NCI-H1930 (cell line): Measurements from ENCODE around the gene CITED1.
A peak's percentile ranks its signal among the peaks of the same experiment; 100 is the strongest.

Experiments used
- DNase-seq, 2 experiments: peaks; one replicate each; lab custom pipeline; 2025; lab: John Stamatoyannopoulos, UW

Gene CITED1

DNA sequence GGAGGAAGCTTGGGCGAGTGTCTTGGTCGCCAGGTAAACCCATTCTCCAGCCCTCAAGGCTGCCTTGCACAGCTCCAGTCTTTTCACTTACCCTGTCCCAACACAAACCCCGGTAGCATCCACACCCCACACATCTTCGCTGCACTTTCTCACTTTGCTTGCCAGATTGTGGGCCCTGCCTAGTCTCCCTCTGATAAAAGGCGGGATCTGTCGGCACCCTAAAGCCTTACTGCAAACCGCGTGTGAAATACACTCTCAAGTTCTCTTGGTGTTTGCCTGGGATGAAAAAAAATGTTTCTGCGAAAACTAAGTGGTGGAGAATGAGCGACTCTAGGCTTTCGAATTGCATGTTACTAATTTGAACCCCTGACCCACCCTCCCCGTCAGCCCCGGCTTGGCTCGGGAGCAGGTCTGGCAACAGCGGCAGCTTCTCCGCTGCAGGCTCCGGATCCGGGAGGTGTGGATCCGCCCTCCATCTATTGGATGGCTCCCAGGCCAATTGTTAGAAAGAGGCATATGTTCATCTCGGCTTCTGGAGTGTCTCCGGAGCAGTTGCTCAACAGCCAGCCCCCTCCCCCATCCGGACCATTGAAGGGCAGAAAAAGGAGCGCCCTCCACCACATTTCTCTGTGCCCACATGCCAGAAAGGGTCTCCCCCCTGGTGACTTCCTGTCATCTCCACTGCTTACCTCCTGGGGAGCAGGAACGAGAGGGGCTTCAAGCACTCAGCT, 3.0 kb upstream of the CITED1 start:
- no peak for DNase-seq

DNA sequence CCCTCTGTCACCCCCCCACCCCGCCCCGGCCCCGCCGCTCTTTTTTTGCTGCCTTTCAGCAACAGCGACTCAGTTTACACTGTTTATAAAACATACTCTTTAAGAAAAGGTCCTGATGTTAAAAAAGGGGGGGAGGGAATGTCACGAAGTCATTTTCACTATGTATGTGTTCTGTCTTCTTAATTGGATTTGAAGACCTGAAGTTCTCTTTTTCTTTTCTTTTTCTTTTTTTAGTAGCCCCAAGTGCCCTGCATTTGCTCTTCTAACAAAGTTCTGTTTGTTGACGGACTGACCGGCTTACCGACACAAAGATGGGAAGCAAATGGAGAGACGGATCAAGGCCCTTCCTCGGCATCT, 2.5 kb upstream of the CITED1 start:
- no peak for DNase-seq

DNA sequence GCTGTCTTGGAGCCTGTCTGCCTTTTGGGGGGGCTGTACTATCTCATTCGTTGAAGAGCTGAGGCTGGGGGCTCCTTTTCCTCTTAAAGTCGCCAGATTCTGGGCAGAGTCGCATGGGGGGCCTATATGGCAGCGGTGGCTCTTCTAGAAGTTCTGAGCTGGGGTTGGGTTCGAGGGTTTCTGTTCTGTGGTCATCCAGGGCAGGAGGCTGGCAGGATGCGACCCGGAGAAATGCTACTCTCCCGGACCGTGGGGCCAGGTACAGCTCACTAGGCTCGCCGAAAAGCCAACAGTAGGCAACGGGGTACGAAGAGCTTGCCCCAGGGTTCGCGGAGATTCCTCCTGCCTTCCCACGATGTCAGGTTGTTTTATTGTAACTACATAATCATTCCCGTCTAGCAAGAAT, 1.9 kb upstream of the CITED1 start:
- DNase-seq = no peak

DNA sequence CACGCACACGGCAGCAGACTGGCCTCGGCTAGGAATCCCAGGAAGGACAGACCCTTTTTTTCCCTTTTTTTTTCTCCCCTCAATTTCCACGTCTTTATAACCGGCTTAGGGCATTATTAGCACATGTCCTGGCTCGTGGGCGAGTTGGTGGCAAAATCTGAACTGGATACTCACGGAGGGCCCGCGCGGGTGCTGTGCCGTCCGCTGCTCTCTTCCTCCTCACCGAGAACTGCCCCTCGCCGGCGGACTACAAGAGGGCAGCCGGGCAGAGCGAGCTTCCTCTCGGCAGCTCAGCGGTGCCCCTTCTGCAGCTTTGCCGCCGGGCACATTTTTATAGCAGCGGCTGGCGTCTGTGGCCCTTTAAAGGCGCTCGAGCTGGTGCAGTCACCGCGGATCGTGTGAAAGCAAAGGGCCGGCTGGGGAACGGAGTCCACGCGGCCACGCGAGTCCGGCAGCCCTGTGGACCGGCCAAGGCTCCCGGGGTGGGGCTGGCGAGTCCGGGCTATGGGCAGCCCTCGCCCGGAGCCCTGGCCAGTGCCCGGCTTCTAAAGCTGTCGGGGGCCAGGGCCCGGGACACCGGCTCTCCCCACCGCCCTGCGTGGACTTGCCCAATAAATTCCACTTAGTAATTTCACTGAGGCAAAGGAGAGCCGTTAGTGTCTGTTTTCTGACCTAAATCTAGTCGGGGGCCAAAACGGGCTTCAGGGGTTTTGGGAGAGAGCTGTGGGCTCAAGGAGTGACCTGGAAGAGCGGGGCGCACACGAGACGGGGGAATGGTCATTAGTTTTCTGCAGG, 1.3 kb upstream of the CITED1 start:
- DNase-seq = peak in 1 of 2 experiments; percentile 1

DNA sequence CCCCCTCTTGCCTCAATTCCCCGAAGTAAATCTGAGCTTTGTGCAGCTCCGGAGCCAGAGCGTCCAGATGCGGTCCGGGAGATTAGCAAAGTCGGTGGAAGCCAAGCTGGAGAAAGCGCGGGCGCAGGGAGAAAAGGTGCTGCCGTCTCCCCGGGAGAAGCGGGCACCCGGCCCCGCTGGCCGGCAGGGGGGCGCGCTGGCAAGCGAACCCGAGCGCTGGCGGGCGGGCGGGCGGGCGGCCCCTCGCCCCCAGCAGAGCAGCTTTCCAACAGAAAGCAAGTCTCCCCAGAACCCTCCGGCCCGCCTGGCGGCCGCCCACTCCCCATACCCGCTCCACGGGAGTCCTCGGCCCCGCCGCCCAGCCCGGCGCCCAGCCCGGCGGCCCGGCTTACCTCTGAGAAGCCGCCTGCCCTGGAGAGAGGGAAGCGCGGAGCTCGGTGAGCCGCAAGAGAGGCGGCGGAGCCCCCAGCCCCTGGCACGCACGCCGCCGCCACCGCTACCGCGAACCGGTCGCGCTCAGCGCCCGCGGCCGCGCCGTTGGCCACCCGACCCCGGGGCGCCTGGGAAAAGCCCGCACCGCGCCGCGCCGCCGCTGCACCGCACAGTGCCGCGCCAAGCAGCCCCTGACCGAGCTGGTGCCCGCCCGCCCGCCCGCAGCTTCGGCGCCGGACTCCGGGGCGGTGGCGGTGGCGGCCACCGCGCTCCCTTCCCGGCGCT, 529 bp upstream of the CITED1 start:
- no peak for DNase-seq

DNA sequence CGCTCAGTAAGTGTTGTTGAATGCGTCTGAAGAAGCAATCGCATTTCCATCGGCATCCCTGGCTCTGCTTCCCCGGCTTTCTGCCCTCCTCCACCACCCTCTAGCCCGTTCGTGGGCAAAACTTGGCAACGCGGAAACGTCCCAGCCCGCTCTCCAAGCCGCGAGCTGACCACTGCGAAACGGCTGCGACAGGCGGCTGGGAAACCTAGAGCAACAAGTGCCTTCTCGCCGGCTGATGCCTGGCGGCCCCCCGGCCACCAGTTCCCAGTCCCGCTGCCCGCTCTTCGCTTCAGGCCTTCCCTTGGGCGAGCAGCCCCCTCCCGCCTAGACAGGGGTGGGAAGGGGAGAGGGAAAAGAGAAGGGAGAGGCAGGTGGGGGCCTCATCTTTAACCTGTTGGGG, 837 bp downstream of the CITED1 start:
- DNase-seq = no peak

DNA sequence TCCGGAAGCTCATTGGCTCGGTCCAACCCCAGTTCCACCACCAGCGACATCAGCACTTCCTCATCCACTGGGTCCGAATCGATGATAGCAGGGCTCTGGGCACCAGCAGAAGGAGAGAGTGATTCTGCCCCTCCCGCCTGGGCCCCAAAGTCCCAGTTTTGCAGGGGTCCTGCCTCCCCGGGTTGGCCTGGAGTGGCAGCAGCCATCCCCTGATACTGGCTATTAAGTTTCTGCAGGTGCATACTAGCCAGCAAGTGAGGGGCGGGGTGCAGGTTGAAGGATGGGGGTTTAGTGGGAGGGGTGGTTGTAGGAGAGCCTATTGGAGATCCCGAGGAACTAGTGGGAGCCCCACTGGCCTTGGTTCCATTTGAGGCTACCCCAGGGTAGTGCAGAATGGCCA, 3.9 kb downstream of the CITED1 start:
- no peak for DNase-seq

DNA sequence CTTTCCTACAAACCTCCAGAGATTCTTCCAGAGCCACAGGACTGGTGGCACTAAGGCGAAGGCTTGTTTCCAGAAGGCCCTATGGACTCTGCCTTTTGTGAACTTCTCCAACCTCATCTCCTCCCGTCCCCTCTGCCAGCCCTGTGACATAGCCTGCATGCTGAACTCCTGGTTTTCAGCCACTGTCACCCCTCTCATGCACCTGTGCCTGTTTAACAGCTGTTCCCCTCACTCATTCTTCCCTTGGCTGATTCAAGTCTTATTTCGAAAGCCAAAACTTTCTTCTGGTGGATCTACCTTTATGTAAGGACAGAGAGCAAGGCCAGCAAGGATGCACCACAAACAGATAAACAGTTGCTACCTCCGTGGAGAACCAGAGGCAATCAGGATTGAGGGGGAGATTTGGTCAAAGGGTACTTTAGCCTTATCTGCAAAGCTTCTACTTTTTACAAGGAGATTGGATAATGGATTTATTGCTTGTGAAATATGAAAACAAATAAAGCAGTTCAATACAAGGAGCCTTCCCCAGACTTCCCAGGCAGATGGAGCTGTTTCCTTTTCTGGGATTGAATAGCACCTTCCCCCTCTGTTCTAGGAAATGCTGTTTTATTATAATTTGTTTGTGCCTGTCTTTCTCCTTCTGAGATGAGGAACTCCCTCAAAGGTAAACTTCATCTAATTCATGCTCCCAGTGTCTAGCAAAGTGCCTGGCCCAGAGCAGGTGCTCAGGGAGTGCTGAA, 5.7 kb downstream of the CITED1 start:
- DNase-seq = no peak

DNA sequence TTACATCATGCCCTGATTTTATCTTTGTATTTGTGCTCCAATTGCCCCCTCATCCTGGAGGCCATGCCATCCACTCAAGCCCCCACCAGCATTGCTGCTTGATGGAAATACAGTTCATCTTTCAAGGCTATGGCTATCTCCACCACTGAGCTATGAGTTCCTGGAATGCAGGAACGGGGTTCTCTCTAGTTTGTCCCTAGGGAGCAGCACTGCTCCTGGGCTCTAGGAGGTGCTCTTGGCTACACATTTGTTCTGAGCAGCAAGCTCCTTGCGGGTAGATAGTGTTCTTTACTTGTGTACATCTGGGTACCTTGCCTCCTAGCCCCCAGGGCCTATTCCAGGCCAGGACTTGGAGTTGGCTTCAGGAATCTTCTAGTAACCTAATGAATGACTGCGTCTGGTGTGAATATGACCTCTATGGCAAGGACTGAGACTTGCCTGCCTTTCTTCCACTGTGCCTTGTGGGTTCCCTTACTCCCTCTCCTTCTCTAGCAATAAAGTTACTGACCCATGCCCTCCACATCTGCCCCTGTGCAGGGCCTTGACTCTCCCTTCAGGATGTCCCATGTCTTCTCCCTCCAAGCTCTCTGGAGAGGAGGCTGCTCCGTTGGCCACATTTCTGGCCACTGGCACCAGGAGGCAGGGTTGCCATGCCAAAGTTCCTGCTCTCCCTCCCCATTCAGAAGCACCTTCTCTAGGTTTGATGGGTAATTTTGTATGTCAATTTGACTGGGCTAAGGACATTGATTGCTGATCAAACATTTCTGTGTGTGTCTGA, 7.6 kb downstream of the CITED1 start:
- DNase-seq = no peak

DNA sequence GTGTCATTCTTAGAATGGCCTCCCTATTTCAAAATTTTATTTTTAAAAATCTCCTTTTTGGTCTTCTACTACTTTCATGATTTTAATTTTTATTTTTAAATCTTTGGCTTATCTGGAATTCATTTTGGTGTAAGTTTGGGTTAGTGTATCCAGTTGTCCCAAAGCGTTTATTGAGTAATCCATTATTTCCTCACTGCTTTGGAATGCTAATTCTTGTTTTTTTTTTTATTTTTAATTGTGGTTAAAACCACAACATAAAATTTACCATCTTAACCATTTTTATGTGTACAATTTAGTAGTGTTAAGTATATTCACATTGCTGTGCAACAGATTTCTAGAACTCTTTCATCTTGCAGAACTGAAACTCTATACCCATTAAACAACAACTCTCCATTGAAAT, 8.7 kb downstream of the CITED1 start:
- DNase-seq = no peak

DNA sequence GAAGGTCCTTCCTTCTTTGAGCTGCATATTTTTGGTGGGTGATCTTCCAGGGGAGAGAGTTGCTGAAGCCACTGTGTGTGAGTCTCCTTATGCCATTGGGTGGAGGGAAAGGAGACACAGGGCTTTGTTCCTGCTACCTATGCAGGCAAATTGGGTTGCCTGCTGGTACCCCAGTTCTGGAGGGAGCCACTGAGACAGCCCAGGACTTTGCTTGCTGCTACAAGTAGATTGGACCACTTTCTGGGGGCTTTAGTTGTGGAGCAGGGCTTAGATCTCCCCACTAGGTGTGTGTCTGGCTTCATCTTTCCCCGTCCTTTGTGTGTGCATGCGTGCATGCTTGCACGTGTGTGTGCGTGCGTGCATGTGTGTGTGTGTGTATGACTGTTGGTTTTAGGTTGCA, 10.0 kb downstream of the CITED1 start:
- no peak for DNase-seq

DNA sequence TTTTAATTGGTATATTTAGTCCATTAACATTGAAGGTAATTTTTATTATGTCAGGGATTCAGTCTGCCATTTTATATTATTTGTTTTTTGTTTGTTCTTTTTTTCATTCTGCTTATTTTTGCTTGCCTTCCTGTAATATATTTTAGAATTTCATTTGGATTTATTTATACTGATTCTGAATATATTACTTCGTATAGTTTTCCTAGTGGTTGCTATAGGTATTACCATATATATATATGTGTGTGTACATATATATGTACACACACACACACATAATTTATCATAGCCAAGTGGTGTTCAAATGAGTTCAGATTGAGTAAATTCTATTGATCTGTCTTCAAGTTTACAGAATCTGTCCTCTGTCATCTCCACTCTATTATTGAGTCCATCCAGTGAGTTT, 11.2 kb downstream of the CITED1 start:
- no peak for DNase-seq

DNA sequence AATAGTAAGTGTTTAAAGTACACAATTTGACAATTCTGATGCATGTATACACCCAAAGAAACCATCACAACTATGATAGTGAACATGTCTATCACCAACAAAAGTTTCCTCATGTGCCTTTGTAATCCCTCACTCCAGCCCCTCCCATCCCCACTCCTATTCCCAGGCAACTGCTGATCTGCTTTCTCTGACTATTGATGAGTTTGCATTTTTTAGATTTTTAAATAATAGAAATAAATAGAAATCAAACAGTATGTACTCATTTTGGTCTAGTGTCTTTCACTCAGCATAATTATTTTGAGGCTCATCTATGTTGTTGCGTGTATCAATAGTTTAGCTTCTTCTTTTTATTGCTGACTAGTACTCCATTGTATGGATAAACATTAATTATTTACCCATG, 23.4 kb downstream of the CITED1 start:
- no peak for DNase-seq

DNA sequence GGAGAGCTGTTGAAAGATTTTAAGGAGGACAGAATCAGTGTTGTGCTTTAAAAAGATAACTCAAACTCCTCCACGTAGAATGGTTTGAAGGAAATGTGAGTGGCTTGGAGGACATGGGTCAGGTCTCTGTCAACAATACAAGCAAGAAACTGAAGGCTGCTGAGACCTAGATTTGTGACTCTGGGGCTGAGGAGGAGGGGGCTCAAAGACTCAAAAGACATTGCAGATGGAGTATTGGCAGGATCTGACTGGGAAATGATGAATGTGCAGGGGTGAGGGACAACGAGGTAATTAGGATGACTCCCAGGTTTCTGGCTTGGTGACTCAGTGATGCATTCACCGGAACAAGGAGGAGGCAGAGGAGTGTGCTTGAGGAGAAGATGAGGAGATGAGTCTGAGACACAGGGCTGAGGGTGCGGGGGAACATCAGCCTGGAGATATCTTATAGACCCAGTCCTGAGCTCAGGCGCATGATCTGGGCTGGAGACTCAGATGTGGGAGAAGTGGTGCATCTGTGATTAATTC, 25.3 kb downstream of the CITED1 start:
- no peak for DNase-seq

DNA sequence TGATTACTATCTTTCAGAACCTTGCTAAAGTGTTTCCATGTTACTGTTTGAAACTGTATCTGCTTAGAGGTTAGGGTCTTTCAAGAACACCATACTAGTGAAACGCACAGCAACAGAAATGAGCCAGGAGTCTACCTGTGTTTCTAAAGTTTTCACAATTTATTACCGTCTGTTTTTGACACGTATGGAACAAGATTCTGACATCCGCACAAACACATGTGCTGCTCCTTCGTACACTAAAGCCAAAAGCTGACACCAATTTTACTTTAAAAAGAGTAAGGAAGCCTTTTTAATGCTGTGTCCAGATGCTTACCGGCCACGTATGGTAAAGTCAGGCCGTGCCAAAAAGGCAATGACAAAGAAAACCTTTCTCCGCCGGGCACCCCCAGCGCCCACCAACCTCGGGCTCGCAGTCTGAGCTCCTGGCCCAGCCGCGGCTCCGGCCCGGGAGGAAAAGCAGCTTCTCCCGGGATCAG, 29.2 kb downstream of the CITED1 start:
- no peak for DNase-seq

DNA sequence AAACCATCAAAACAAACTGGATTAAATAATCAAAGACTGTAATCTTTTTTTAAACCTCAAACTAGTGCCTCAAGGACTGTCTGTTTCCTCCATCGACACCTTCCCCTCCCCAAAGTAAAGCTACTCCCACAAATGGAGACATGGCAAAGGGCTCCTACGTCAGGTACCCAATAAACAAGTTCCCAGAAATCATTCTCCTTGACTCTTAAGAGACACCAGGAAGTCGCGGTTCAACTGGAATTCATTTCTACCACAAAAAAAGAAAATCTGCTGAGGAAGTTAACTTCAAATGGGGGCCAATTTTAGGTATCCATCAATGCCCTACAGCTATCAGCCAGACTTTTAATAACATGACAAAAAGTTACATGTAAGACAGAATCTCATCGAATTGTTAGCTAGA, 31.2 kb downstream of the CITED1 start:
- DNase-seq = no peak

DNA sequence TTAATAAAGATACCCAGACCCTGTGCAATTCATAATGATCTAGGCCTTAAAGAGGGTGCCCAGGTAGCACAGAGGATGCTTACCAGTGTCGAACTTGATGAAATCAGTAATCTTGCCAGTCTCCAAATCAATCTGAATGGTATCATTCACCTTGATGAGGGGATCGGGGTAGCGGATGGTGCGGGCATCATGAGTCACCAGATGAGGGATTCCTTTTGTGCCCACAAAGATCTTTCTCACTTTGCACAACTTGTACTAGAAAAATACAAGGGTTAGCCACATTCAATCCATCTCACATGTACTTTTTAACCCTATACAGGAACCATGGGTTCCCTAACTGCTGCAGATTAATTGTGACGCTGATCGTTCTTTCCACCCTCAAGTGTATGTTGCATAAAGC, 32.0 kb downstream of the CITED1 start:
- no peak for DNase-seq

DNA sequence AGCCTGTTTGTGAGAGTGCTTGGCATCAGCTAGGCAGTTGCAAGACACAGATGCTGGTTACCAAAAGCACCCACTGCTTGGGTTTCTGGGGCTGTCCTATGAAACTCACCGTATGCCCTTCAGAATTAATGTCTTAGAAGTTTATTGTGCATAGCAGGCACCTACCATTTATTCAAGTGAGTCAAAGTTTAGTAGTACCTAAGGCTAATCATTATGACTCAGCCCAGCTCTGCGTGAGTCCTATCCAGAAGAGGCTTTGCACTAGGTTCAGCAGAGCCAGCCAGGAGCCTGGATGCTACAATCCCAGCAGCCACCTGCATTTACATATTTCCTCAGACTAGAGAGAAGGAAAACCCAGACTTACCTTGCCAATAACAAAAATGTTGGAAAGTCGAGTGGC, 32.8 kb downstream of the CITED1 start:
- no peak for DNase-seq

DNA sequence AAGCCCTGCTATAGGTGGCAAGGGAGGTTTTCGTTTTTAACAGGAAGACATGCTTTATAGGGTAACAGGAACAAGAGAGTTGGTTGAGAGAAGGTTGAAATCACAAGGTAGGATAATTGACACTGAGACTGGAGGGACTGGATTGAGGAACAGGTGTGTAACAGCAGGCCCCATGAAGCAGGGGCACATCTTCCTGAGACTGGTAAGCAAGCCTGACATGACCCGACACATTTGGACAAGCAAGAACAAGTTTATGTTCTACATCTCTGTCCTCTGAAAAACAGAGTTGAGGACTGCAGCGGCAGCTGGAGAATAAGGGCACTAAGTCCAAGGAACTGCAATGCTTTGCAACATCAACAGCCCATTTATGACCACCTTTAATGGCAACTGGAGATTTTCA, 33.9 kb downstream of the CITED1 start:
- DNase-seq = no peak

DNA sequence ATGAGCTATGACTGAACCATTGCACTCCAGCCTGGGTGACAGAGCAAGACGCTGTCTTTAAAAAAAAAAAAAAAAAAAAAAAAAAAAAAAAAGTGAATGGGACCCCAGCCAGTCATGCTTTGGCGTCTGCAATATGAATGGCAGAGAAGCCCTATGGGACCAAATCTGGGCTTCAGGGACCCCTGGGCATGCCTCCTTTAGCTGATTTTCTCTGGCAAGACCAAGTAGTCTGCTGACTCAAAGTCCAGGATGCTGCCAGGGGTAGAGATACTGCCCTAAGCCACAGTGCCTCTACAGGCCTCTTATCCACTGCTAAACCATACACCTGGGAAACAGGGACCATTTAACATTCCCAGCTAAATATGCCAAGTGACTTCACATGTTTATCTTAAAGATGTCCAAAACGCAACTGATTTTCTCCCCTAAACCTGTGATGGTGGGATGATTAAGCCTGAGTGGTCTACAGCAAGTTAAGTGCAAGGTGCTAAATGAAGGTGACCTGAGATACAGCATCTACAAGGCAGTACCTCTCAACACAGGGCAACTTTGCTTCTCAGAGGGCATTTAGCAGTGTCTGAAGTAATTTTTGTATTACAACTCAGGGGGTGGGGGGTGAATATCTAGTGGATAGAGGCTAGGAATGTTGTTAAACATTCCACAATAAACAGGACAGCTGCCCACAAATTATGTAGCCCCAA, 34.5 kb downstream of the CITED1 start:
- no peak for DNase-seq
